ENCODE results near the gene MAP2K5.

- TF ChIP-seq CTCF (IDR thresholded peaks at IDR 0.05; ENCODE audit: low read length) (no peak), EZH2 (optimal IDR thresholded peaks at IDR 0.05; ENCODE audit: low read depth, low read length) (no peak)
Observed at GRCh38 chr15:67707520-67708283, 165.2 kb downstream of the MAP2K5 start.

Data from MM.1S (cell line).